NCI-H748 treated with DMSO at 0.1 percent for 48 hours (cell line): ENCODE data around the gene AGL.
"Not testable (repeated sequence)": the region's sequence is repeated elsewhere in the genome, so short reads cannot be mapped to it uniquely, and the experiment has no call there.

Experiments
- DNase-seq: peaks from one replicate; lab custom pipeline; 2025; lab: John Stamatoyannopoulos, UW

Gene AGL

DNA sequence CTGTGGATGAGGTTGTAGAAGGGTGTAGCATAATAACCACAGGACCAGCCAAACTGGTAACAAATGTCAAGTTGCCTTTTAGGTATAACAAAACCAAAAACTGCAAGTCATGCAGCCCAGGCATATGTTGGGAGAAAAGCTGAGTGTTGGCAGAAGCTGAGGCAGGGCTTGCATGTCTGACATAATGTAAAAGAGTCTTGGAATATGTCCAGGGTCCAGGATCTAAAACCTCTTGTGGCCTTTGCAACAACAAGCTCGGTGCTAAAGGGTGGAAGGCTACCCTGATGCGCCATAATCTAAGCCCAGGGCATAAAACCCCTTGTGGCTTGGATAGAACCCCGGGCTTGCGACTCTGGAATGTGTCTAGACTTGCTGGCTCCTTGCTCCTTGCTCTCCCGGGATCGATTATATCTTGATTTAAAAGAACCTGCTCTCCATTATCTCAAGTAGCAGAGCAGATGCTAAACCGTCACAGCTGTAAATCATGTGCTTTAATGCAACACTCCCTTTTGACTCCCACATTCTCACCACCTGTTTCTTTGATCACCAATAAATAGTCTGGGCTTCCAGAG lies 93.1 kb downstream of the AGL start:
- no peak for DNase-seq

GRCh38 chr1:99944192-99944591 lies 94.0 kb downstream of the AGL start:
- no peak for DNase-seq

DNA sequence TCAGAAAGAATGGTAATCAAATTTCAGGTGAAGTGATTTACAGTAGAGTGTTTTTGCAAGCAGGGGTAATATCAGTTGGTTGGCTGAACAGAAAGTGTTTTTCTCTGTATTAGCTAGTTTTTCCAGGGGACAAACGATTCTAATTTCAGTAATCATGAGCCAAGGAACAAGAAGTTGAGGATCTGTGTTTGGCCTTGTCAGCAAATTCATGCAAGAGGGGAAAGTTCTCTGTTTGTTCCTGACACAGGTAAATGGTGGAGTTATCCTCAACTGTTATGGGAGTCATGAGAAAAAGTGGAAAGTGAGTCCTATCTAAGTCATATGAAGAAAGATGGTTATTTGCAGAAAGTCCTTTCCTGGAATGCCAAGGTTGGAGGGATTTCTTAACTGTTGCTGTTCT lies 95.0 kb downstream of the AGL start:
- no peak for DNase-seq

- DNase-seq: no peak
Observed at GRCh38 chr1:99950486-99950885, 100.3 kb downstream of the AGL start.

GRCh38 chr1:99952522-99952921 lies 102.4 kb downstream of the AGL start:
- no peak for DNase-seq

- no peak for DNase-seq
Observed at GRCh38 chr1:99955375-99955774, 105.2 kb downstream of the AGL start.

DNA sequence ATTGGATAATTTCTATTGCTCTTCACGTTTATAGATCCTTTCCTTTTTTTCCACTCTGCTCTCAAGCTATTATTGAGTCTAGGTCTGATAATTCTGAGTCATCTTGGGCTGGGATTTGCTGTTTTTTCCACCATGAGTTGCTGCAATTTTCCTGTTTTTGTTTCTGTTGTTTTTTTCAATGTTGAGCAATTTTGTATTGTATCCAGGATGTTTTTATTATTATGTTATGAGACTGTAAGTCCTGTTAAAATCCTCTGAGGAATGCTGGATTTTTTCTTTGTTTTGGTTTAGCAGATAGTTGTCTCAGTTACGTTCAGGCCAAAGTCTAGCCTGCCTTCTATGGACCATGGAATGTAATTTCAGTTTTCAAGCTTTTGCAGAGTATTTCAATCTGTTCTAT lies 106.6 kb downstream of the AGL start:
- DNase-seq: no peak

GRCh38 chr1:99957818-99958217 lies 107.7 kb downstream of the AGL start:
- no peak for DNase-seq

DNA sequence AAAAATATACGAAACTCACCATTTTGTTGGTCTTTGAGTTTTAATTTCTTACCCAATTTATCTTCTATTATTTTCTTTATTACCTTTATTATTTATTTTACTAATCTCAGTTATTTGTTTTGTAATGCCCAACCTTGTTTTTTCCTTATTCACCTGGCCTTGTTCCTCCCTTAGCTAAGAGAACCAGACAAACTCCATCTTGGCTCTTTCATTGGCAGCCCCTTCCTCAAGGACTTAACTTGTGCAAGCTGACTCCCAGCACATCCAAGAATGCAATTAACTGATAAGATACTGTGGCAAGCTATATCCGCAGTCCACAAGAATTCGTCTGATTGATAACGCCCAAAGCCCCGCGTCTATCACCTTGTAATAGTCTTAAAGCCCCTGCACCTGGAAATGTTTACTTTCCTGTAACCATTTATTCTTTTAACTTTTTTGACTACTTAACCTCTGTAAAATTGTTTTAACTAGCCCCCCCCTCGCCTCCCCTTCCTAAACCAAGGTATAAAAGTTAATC lies 109.1 kb downstream of the AGL start:
- not testable (repeated sequence) for DNase-seq

DNA sequence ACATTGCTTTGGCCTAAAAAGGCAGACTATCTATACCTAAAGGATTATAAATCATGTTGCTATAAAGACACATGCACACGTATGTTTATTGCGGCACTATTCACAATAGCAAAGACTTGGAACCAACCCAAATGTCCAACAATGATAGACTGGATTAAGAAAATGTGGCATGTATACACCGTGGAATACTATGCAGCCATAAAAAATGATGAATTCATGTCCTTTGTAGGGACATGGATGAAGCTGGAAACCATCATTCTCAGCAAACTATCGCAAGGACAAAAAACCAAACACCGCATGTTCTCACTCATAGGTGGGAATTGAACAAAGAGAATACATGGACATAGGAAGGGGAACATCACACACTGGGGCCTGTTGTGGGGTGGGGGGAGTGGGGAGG lies 110.1 kb downstream of the AGL start:
- DNase-seq: not testable (repeated sequence)

- no peak for DNase-seq
Observed at GRCh38 chr1:99963041-99963795, 113.1 kb downstream of the AGL start.

GRCh38 chr1:99964806-99965205 lies 114.6 kb downstream of the AGL start:
- no peak for DNase-seq

GRCh38 chr1:99965646-99966375 lies 115.7 kb downstream of the AGL start:
- DNase-seq: no peak

GRCh38 chr1:99968214-99968613 lies 118.1 kb downstream of the AGL start:
- no peak for DNase-seq

GRCh38 chr1:99969260-99969728 lies 119.1 kb downstream of the AGL start:
- no peak for DNase-seq

- DNase-seq: peak; percentile 46
Observed at GRCh38 chr1:99969729-99970621, 119.8 kb downstream of the AGL start, which contains the start of gene SLC35A3. SLC35A3 (plus strand) TSS chr1:99969996; CDS start chr1:99993555, 23,559 bp downstream.

DNA sequence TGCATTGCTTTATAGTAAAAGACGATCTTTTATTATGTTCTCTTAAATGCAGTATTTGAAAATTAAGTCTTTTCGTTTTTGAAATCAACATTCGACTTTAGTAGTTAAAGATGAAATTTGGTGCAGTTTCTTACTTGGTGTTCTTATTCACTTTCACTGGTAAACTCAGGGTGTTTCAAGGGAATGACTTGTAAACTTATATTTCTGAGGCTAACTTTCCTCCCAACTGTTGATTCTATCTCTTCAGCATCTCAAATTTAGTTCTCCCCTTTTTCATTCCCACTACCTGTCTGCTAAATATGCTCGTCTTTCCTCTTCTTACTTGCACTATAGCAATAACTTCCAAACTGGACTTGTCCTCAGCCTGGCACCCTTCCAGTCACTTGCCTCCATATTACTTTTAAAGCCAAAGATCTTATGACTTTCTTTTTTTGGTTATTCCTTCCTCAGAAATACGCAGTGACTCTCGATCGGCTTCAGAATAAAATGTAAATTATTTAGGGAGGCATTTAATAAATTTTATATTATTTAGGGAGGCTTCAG lies 120.6 kb downstream of the AGL start:
- DNase-seq: no peak

GRCh38 chr1:99972066-99972465 lies 121.9 kb downstream of the AGL start:
- DNase-seq: not testable (repeated sequence)
